GM12878 (cell line): ENCODE data around the gene SLC30A7. TPM values are rescaled to one million over a fixed set of nuclear protein-coding genes. Genes with fewer than 3 reads are reported as not detected.

ENCODE experiments used
- ATAC-seq: fragments of 200-7000 bp; cut with Tn5 transposase; 3 replicates; pipeline ENCODE4 v1.9.1; 2020; ENCODE audit warnings: mild to moderate bottlenecking, moderate library complexity
- BruUV-seq: library from RNA; stranded (reverse); fragments of 400-500 nt; replicated peaks from 2 replicates; lab custom pipeline; 2021; lab: Mats Ljungman, UMichigan
- CTCF ChIA-PET: fragments of 300-600 bp; sonication (Branson Sonifier 250); formaldehyde crosslinking; extraction: SDS; loops from one replicate; lab custom pipeline; 2021; ENCODE audit warnings: inconsistent platforms; lab: Yijun Ruan, JAX
- POLR2A ChIA-PET: fragments of 350-600 bp; formaldehyde crosslinking; extraction: SDS; loops from one replicate; lab custom pipeline; 2021; ENCODE audit warnings: inconsistent platforms; lab: Charles Lee
- RAD21 ChIA-PET: fragments of 300-600 bp; sonication (Branson Sonifier 250); formaldehyde crosslinking; loops from one replicate; lab custom pipeline; 2023; ENCODE audit warnings: antibody characterized with exemption; ENCODE audit not compliant: unreplicated experiment; lab: Charles Lee
- SMC1A ChIA-PET: fragments of 300-600 bp; sonication (Branson Sonifier 250); formaldehyde crosslinking; loops from one replicate; lab custom pipeline; 2023; ENCODE audit not compliant: unreplicated experiment, uncharacterized antibody; lab: Charles Lee
- DNase-seq: peaks from one replicate; pipeline ENCODE4 v3.0.0-alpha.2; 2011; ENCODE audit warnings: low read depth, low spot score
- FAIRE-seq: peaks from 3 replicates; lab custom pipeline; 2011; peaks lifted over from hg19 to GRCh38; lab: Jason Lieb, UNC
- H2AFZ ChIP-seq: 2 replicates; pipeline ENCODE4 v1.6.0; 2011; ENCODE audit warnings: low read depth, low read length, control low read depth; ENCODE audit not compliant: control insufficient read depth
- H3K27ac ChIP-seq: 2 replicates; pipeline ENCODE4 v1.5.1; 2011; ENCODE audit warnings: control low read depth; ENCODE audit not compliant: control insufficient read depth, insufficient read depth
- H3K27me3 ChIP-seq, 2 experiments: replicated peaks in 1 of 2; 2 replicates each; pipeline versions ENCODE4 v1.6.0 to v1.6.1; 2011; ENCODE audit warnings: low read length in 1 of 2; ENCODE audit not compliant: control insufficient read depth in 2 of 2, insufficient read depth in 2 of 2
- H3K36me3 ChIP-seq, 2 experiments: 2 replicates each; pipeline ENCODE4 v1.5.1; 2011; ENCODE audit warnings: low read length in 1 of 2; ENCODE audit not compliant: control insufficient read depth in 2 of 2, insufficient read depth in 2 of 2
- H3K4me1 ChIP-seq: 2 replicates; pipeline ENCODE4 v1.6.1; 2011; ENCODE audit warnings: mild to moderate bottlenecking, low read length, moderate library complexity, mixed read lengths; ENCODE audit not compliant: control insufficient read depth, insufficient read depth
- H3K4me2 ChIP-seq: 2 replicates; pipeline ENCODE4 v1.6.0; 2011; ENCODE audit warnings: control low read depth; ENCODE audit not compliant: control insufficient read depth, insufficient read depth
- H3K4me3 ChIP-seq: fragments of 200-600 bp; sonication (generic); 2 replicates; pipeline ENCODE4 v1.5.1; 2016
- H3K79me2 ChIP-seq: 2 replicates; pipeline ENCODE4 v1.6.0; 2011; ENCODE audit warnings: low read length; ENCODE audit not compliant: control insufficient read depth, insufficient read depth
- H3K9ac ChIP-seq: 2 replicates; pipeline ENCODE4 v1.8.0; 2011; ENCODE audit warnings: low read length, control low read depth, mixed read lengths; ENCODE audit not compliant: control insufficient read depth, insufficient read depth
- H3K9me3 ChIP-seq: replicated peaks from 3 replicates; pipeline ENCODE4 v1.5.1; 2011; ENCODE audit warnings: mild to moderate bottlenecking, low read length; ENCODE audit not compliant: control insufficient read depth, insufficient read depth
- H4K20me1 ChIP-seq: 2 replicates; pipeline ENCODE4 v1.6.0; 2011; ENCODE audit not compliant: control insufficient read depth, insufficient read depth
- ASH2L ChIP-seq: fragments of 300-600, 200-600 bp; sonication (generic); IDR thresholded peaks from 2 replicates; pipeline ENCODE4 v1.6.1; 2017; ENCODE audit warnings: low read depth, mild to moderate bottlenecking, borderline replicate concordance
- ATF7 ChIP-seq: fragments of 450-650 bp; IDR thresholded peaks from 2 replicates; pipeline ENCODE4 v1.6.1; 2016; ENCODE audit warnings: low read depth, mild to moderate bottlenecking
- BHLHE40 ChIP-seq, 2 experiments: fragments of 450-650 bp in 1 of 2; IDR thresholded peaks; 2 replicates each; pipeline ENCODE4 v1.6.1; 2011 to 2017; ENCODE audit warnings: low read depth in 2 of 2, borderline replicate concordance in 1 of 2, improper control_type of control experiment in 1 of 2, low read length in 1 of 2, mild to moderate bottlenecking in 1 of 2
- CHD1 ChIP-seq: IDR thresholded peaks from 2 replicates; pipeline ENCODE4 v1.6.1; 2012; ENCODE audit warnings: low read depth, low read length, improper control_type of control experiment
- FOXM1 ChIP-seq: IDR thresholded peaks from 2 replicates; pipeline ENCODE4 v1.6.1; 2012; ENCODE audit warnings: low read depth, mild to moderate bottlenecking, inconsistent platforms, low read length, moderate library complexity
- HCFC1 ChIP-seq: fragments of 150-350 bp; IDR thresholded peaks from 2 replicates; pipeline ENCODE4 v1.6.1; 2014; ENCODE audit warnings: low read length
- IRF4 ChIP-seq: IDR thresholded peaks from 2 replicates; pipeline ENCODE4 v1.6.1; 2011; ENCODE audit warnings: low read depth, low read length
- KAT2A ChIP-seq: conservative IDR thresholded peaks from 2 replicates; pipeline ENCODE4 v1.6.1; 2011; ENCODE audit warnings: low read depth, low read length; ENCODE audit not compliant: control insufficient read depth
- NBN ChIP-seq: fragments of 450-650 bp; IDR thresholded peaks from 2 replicates; pipeline ENCODE4 v1.6.1; 2016
- PAX5 ChIP-seq: IDR thresholded peaks from 2 replicates; pipeline ENCODE4 v1.6.1; 2011; ENCODE audit warnings: low read depth, low read length, borderline replicate concordance
- POU2F2 ChIP-seq: IDR thresholded peaks from 3 replicates; pipeline ENCODE4 v1.6.1; 2011; ENCODE audit warnings: low read depth, mild to moderate bottlenecking, low read length, borderline replicate concordance
- WGBS: methylation state at CpG from one replicate; pipeline ENCODE4 v1.1.6; 2016; ENCODE audit warnings: low lambda C conversion rate; ENCODE audit not compliant: insufficient replicate concordance, insufficient coverage; ENCODE audit errors: missing lambda C conversion rate; 5-methylcytosine and 5-hydroxymethylcytosine counted together
- in situ Hi-C: fragments of 300-500 bp; cut with MboI; formaldehyde crosslinking; loops from 9 replicates; pipeline ENCODE4 v1.14.3; 2018; ENCODE audit warnings: mixed read lengths
- intact Hi-C: fragments of 100-400 bp; cut with micrococcal nuclease; formaldehyde crosslinking; loops from one replicate; pipeline ENCODE4 v1.14.2; 2022; ENCODE audit not compliant: unreplicated experiment
- polyA plus RNA-seq, 11 experiments: library from polyadenylated mRNA; depleted of rRNA in 4 of 11; unstranded in 6 of 11; stranded (reverse) in 5 of 11; fragments of >200 nt; fragmentation: Nextera tagmentation in 4 of 11; fragmentation: Illumina TruSeq in 1 of 11; extraction: Ambion mirVana in 4 of 11; extraction: Trizol in 1 of 11; gene quantifications; 1 replicate in 1 of 11; 2 replicates in 10 of 11; pipeline versions ENCODE4 v1.2.1 to v1.2.3, GENCODE V29; 2011 to 2016; ENCODE audit warnings: inconsistent platforms in 2 of 11, missing spikeins in 2 of 11, low read depth in 1 of 11
- total RNA-seq, 4 experiments: library from RNA; depleted of rRNA in 3 of 4; stranded (reverse); fragments of >200 nt in 3 of 4; fragmentation: Illumina TruSeq in 1 of 4; extraction: Trizol in 1 of 4; gene quantifications; 2 replicates each; pipeline versions ENCODE4 v1.2.1 to v1.2.3, GENCODE V29; 2013 to 2021
- TF ChIP-seq, protein P1 (sequence below), 3 experiments: IDR thresholded peaks in 2 of 3; conservative IDR thresholded peaks in 1 of 3; 2 replicates each; pipeline ENCODE4 v1.5.1; 2011; ENCODE audit warnings: low read depth in 3 of 3, low read length in 3 of 3, mild to moderate bottlenecking in 3 of 3, control low read depth in 2 of 3, moderate library complexity in 2 of 3, inconsistent platforms in 1 of 3, mixed read lengths in 1 of 3; ENCODE audit not compliant: control insufficient read depth in 2 of 3, insufficient read depth in 1 of 3; ENCODE audit errors: extremely low read depth in 1 of 3
- TF ChIP-seq, protein P2 (sequence below): IDR thresholded peaks from 2 replicates; pipeline ENCODE4 v1.6.1; 2012; ENCODE audit warnings: low read depth, low read length, improper control_type of control experiment
- TF ChIP-seq, protein P3 (sequence below): IDR thresholded peaks from 2 replicates; pipeline ENCODE4 v1.6.1; 2011; ENCODE audit warnings: borderline replicate concordance, low read depth, mild to moderate bottlenecking, moderate library complexity, mixed read lengths, low read length; ENCODE audit not compliant: insufficient read depth; ENCODE audit errors: extremely low read length
- TF ChIP-seq, protein P4 (sequence below): IDR thresholded peaks from 2 replicates; pipeline ENCODE4 v1.6.1; 2011; ENCODE audit warnings: borderline replicate concordance, low read depth, mild to moderate bottlenecking, moderate library complexity, low read length; ENCODE audit not compliant: insufficient read depth, poor library complexity, severe bottlenecking

Gene SLC30A7
- total and polyA plus RNA-seq, 10 of the 15 experiments (the other 5 are each of a cell fraction or from before 2014, with no cell fraction given): 4.4 to 23.3 (median 16.9) TPM

DNA sequence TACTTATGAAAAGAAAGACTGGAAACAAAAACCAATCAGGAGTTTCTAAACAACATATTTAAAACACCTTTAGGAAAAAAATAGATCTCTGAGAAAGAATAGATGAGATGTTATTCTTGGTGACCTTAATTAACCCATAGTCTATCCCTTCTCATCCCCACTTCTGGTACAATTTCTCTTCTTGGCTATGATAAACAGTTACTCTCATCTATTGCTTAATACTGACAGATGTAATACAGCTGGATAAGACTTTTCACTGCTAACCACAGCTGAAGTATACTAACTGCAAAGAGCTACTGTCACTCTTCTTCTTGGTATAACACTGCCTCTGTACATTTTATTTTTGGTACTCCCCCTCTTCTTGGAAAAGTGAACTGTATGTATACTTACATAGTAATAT lies 16.5 kb upstream of the SLC30A7 start (continued):
- TF ChIP-seq BHLHE40 (IDR thresholded peaks at IDR 0.05; ENCODE audit: borderline replicate concordance in 1 of 2, low read depth in 2 of 2, low read length in 1 of 2): no peak
- TF ChIP-seq PAX5: no peak
- no peak for TF ChIP-seq FOXM1
- TF ChIP-seq, protein P1, sequence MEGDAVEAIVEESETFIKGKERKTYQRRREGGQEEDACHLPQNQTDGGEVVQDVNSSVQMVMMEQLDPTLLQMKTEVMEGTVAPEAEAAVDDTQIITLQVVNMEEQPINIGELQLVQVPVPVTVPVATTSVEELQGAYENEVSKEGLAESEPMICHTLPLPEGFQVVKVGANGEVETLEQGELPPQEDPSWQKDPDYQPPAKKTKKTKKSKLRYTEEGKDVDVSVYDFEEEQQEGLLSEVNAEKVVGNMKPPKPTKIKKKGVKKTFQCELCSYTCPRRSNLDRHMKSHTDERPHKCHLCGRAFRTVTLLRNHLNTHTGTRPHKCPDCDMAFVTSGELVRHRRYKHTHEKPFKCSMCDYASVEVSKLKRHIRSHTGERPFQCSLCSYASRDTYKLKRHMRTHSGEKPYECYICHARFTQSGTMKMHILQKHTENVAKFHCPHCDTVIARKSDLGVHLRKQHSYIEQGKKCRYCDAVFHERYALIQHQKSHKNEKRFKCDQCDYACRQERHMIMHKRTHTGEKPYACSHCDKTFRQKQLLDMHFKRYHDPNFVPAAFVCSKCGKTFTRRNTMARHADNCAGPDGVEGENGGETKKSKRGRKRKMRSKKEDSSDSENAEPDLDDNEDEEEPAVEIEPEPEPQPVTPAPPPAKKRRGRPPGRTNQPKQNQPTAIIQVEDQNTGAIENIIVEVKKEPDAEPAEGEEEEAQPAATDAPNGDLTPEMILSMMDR (IDR thresholded peaks at IDR 0.05 in 2 of 3, conservative IDR thresholded peaks at IDR 0.05 in 1 of 3; ENCODE audit: control insufficient read depth in 2 of 3, extremely low read depth in 1 of 3, insufficient read depth in 1 of 3, low read depth in 3 of 3, low read length in 3 of 3): no peak
- no peak for TF ChIP-seq HCFC1
- TF ChIP-seq, all 136 proteins: peak for 0

DNA sequence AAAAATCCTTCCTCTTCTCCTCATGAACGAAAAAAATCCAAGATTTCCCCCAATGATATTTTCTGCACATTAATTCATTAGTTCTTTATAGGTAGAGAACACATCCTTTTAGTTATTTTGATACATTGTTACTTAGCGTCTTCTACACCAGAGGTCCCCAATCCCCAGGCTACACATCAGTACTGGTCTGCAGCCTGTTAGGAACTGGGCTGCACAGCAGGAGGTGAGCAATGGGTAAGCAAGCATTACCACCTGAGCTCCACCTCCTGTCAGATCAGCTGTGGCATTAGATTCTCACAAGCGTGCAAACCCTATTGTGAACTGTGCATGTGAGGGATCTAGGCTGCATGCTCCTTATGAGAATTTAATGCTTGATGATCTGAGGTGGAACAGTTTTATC lies 14.2 kb upstream of the SLC30A7 start:
- no peak for ATAC-seq
- H4K20me1 ChIP-seq: no peaks in the 10 kb centered on the region

More for the DNA sequence above, 14.2 kb upstream of the SLC30A7 start:
- BruUV-seq: no TSS peak
- no peaks in the 10 kb centered on the region for H3K27me3 ChIP-seq
- no peak overlapping the region for H3K4me2 ChIP-seq
- ChIA-PET RAD21 (interaction anchor here (1.0 kb wide), 1 partner anchor 13 kb away, joined by 3 read pairs; no protein-coding TSS in a partner anchor), CTCF (interaction anchor here (0.6 to 3.9 kb wide), 3 partner anchors 12 to 525 kb away, joined by 3 to 42 read pairs (median 6); no protein-coding TSS in a partner anchor), SMC1A (interaction anchor here (1.1 to 3.8 kb wide), 3 partner anchors 11 to 428 kb away, joined by 3 to 18 read pairs (median 8); no protein-coding TSS in a partner anchor), POLR2A (no interaction called here)
- in situ Hi-C loops (no loop called here), intact Hi-C loops (no loop called here)
- DNase-seq: no peak
- TF ChIP-seq, protein P2, sequence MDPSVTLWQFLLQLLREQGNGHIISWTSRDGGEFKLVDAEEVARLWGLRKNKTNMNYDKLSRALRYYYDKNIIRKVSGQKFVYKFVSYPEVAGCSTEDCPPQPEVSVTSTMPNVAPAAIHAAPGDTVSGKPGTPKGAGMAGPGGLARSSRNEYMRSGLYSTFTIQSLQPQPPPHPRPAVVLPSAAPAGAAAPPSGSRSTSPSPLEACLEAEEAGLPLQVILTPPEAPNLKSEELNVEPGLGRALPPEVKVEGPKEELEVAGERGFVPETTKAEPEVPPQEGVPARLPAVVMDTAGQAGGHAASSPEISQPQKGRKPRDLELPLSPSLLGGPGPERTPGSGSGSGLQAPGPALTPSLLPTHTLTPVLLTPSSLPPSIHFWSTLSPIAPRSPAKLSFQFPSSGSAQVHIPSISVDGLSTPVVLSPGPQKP: no peak
- TF ChIP-seq NBN: no peak
- TF ChIP-seq KAT2A: no peak
- TF ChIP-seq, protein P3, sequence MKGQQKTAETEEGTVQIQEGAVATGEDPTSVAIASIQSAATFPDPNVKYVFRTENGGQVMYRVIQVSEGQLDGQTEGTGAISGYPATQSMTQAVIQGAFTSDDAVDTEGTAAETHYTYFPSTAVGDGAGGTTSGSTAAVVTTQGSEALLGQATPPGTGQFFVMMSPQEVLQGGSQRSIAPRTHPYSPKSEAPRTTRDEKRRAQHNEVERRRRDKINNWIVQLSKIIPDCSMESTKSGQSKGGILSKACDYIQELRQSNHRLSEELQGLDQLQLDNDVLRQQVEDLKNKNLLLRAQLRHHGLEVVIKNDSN: no peak
- TF ChIP-seq POU2F2: no peak
- TF ChIP-seq CHD1: no peak
- TF ChIP-seq, protein P4, sequence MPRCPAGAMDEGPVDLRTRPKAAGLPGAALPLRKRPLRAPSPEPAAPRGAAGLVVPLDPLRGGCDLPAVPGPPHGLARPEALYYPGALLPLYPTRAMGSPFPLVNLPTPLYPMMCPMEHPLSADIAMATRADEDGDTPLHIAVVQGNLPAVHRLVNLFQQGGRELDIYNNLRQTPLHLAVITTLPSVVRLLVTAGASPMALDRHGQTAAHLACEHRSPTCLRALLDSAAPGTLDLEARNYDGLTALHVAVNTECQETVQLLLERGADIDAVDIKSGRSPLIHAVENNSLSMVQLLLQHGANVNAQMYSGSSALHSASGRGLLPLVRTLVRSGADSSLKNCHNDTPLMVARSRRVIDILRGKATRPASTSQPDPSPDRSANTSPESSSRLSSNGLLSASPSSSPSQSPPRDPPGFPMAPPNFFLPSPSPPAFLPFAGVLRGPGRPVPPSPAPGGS: no peak
- no peak for TF ChIP-seq ASH2L
- no peak for TF ChIP-seq IRF4
- no peak for TF ChIP-seq ATF7
- no peak overlapping the region for H3K4me3 ChIP-seq
- no peak overlapping the region for H2AFZ ChIP-seq
- no peak for FAIRE-seq
- no peaks in the 10 kb centered on the region for H3K79me2 ChIP-seq
- no peaks in the 10 kb centered on the region for H3K4me1 ChIP-seq
- 66% methylated on average over 3 of the region's 3 CpGs for WGBS
- H3K36me3 ChIP-seq: 0 out of 4 replicates have a peak, but pooled peaks cover 0 to 3% of the 10 kb centered on the region in 2 experiments
- H3K9ac ChIP-seq: no peak overlapping the region
- H3K9me3 ChIP-seq: no peaks in the 10 kb centered on the region
- H3K27ac ChIP-seq: no peak overlapping the region
